NCI-H1436 (cell line): ENCODE results near the gene ARHGEF1.

ENCODE experiments used
- DNase-seq: peaks from one replicate; lab custom pipeline; 2025; lab: John Stamatoyannopoulos, UW

Gene ARHGEF1, protein sequence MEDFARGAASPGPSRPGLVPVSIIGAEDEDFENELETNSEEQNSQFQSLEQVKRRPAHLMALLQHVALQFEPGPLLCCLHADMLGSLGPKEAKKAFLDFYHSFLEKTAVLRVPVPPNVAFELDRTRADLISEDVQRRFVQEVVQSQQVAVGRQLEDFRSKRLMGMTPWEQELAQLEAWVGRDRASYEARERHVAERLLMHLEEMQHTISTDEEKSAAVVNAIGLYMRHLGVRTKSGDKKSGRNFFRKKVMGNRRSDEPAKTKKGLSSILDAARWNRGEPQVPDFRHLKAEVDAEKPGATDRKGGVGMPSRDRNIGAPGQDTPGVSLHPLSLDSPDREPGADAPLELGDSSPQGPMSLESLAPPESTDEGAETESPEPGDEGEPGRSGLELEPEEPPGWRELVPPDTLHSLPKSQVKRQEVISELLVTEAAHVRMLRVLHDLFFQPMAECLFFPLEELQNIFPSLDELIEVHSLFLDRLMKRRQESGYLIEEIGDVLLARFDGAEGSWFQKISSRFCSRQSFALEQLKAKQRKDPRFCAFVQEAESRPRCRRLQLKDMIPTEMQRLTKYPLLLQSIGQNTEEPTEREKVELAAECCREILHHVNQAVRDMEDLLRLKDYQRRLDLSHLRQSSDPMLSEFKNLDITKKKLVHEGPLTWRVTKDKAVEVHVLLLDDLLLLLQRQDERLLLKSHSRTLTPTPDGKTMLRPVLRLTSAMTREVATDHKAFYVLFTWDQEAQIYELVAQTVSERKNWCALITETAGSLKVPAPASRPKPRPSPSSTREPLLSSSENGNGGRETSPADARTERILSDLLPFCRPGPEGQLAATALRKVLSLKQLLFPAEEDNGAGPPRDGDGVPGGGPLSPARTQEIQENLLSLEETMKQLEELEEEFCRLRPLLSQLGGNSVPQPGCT

DNA sequence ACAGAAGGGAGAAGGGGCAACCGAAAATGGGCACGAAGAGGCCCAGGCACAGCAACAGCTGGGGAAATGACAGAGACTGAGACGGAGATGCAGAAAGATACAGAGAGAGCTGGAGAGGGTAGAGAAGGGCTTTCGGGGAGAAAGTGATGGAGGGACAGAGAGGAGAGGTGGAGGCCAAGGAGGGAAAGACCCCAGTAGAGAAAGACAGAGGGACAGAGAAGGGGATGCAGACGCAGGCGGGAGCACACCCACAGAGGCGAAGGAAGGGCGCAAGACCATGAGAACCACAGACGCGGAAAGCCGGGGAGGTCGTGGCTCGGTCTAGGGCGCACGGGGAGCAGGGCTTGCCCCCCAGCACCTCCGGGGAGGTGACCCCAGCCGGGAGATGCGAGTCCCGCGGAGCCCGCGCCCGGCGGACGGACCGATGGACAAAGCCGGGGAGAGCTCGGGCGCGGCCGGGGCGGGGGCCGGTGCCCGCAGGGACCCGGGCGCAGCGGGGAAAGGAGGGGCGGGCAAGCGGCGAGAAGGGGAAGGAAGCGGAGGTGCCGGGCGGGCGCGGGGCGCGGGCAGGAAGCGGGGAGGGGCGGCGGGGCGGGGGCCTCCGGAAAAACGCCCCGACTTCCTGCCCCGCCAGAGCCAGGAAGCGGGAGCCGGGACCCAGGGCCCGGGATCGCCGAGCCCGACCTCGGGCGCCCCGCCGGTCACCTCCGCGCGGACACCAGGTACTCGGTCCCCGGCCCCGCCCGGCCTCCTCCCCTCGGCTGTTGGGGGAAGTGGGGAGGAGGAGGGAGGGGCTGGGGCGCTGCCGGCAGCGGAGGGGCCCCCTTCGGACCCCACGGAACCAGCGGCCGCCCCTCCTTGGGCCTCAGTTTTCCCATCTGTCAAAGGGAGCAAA is at the start of gene ARHGEF1:
Gene ARHGEF1, plus strand, starts transcription at position 617 of the 895 bp plus-strand sequence. CDS start 4,899 bp downstream, outside the sequence.
- DNase-seq: no peak

DNA sequence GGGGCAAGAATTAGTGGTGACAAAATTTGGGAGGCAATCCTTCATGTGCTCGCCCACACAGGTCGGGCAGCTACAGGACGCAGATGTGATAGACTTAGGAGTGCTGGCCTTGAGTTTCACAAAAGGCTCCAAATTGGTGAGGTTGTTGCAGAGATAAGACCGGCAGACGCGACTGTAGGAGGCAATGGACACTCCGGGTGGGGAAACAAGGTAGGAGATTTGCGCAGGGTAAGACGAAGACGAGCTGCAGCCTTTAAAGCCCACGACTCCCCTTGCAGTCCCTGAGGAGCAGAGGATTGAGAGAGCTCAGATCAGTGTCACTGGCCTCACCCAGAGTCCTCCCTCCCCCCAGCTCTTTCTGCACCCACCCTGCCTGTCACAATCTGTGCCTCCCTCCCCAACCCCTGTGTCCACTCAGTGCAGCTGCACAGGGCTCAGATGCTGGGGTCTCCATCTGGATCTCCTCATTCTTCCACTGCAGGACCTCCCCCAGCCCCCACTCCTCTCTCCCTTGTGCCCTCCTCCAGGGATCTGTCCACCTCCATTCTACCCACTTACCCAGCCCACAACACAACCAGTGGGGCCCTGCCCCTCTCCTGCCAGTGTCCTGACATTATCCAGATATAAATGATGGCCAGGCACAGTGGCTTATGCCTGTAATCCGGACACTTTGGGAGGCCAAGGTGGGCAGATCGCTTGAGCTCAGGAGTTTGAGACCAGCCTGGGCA is 44.8 kb upstream of the ARHGEF1 start:
- no peak for DNase-seq

DNA sequence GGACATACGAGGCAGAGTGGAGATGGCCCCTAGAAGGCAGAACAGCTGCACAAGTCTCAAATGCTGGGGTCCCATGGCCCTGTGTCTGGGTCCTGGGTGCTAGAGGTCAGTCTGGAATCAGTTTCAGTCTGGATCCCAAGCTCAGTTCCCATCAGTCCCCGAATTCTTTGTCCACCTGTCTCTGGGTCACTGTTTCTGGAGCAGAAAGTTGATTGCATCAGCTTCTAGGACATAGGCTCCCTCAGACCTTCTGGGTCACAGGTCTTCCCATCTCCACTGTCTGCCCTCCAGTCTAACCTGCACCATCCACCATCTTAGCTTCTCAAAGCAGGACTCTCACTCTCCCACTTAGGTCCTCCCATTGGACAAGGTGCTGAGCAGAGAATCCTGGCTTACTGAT is 43.8 kb upstream of the ARHGEF1 start:
- no peak for DNase-seq

DNA sequence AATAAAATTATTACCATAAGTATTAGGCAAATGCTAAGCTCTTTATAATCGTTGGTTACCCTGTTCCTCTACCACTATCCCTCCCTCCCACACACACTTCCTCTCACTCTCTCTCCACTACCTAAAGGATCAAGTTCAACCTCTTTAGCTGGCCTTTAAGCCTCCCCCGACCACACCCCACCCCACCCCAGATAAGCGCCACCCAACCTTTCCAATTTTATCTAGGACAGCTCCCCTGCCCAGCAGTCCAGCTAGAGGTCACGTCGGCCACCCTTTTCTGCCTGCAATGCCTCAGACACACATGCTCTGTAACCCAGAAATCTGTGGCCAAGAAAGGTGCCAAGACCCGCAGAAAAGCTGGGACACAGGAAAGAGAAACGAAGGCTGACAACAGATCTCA is 39.6 kb upstream of the ARHGEF1 start:
- DNase-seq: no peak

DNA sequence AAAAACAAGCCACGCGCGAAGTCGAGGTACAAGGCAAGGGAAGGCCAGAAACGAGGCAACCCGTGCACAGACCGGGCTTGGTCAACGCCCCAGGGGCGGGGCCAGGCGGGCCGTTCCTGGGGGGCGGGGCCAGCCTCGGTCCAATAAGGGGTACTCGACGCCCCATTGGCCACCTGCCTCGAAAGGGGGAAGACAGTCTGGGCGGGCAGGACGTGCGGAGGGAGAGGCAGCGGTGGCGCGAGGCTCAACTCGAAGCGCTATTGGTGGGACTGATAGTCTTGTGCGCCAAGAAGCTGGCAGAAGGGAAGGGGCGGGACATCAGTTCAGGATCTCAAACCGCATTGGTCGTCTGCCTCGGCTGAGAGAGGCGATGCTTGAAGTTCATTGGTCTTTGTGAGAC is 38.4 kb upstream of the ARHGEF1 start, which contains the start of gene LYPD4:
Gene LYPD4, minus strand, starts transcription at position 83 of the 400 bp plus-strand sequence. CDS start 5,398 bp downstream, outside the sequence.
- DNase-seq: no peak

DNA sequence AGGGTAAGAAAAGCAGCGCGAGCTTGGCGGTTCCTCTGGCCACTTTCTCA is 38.2 kb upstream of the ARHGEF1 start, which contains the start of gene DMRTC2:
Gene DMRTC2, plus strand, starts transcription at position 42 of the 50 bp plus-strand sequence. CDS start 2,387 bp downstream, outside the sequence.
- DNase-seq: no peak

DNA sequence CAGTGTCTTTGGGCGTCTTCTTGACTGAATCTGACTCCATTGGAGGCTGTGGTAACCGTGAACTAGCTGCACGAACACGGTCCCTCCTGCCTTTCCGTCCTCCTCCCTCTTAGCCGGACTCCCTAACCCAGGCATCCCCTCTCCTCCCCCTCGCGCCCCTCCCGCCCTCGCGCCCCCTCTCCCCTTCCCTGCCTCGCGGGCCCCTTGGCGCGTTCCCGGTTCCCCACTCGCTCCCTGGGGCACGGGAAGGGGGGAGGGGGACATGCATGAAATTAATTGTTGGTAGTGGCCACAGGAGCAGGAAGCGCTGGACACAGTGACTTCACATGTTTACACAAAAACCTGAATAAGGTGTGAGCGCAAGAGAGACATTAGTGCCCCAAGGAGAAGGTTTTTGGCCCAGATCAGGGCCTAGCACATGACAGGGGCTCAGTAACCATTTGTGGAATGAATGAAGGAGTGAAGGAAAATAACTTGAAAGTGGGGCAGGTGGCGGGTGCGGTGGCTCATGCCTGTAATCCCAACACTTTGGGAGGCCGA is 37.9 kb upstream of the ARHGEF1 start:
- DNase-seq: no peak

DNA sequence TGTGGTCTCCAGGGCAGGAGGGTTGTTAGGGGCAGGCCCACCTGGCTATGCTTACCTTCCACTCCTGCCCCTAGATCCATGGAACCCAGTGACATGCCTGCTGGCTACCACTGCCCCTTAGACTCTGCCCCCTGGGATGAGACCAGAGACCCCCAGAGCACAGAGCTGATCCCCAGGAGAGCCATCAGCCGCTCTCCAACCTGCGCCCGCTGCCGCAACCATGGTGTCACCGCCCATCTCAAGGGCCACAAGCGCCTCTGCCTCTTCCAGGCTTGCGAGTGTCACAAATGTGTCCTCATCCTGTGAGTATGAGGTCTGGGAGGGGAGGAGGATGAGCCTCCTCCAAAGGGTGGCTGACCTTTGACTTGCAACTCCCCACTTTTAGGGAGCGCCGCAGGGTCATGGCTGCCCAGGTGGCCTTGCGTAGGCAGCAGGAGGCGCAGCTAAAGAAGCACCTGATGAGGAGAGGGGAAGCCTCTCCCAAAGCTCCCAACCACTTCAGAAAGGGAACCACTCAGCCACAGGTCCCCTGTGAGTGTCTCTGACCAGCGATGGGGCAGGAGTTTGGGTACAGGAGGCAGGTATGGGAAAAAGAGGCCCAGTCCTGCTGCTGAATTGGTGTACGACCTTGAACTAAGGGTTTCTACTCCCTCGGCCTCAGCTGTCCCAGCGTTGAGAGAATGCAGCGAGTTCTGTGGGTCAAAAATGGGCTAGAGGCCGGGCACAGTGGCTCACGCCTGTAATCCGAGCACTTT is 35.5 kb upstream of the ARHGEF1 start:
- DNase-seq: no peak

DNA sequence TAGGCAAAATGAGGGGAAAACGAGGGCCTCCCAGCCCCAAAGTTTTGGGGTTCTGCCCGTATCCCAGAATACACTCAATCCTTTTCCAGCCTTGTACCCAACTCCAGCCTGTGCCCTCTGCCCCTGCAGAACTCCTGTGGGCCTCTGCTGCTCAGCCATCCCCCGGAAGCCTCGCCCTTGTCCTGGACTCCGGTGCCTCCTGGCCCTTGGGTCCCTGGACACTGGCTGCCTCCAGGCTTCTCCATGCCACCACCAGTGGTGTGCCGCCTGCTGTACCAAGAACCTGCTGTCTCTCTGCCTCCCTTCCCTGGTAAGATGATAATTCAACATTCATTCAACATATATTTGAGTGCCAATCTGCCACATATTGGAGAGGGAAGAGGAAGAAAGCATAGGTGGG is 34.3 kb upstream of the ARHGEF1 start:
- no peak for DNase-seq

DNA sequence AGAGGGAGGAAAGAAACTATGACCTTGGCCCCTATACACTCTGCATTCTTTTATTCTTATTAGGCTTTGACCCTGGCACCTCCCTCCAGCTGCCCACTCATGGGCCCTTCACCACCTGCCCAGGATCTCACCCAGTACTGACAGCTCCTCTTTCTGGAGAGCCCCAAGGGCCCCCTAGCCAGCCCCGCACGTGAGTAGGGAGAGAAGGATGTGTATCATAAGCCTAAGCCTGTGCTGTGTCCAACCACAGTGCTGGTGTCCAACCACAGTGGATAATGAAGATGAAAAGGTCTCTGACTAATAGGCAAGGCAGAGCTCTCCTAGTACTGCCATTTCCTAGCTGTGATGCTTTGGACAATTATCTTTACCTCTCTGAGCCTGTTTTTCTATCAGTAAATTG is 33.9 kb upstream of the ARHGEF1 start:
- no peak for DNase-seq

DNA sequence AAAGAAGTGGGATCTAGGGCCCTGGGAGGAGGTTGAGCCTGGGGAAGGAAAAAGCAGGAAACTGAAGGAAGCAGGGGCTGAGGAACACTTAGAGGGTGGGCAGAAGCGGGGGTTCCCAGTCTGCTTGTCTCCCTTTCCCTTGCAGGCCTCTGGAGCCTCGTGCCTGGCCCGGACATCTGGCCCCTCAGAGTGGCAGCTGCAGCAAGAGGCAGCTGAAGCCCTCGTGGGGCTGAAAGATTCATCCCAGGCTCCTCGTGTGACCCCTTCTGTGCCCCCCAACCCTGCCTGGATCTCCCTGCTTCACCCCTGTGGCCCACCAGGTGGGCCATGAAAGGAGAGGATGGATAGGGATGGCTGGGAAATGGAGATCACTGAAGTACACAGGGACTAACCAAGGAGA is 32.6 kb upstream of the ARHGEF1 start:
- DNase-seq: no peak

DNA sequence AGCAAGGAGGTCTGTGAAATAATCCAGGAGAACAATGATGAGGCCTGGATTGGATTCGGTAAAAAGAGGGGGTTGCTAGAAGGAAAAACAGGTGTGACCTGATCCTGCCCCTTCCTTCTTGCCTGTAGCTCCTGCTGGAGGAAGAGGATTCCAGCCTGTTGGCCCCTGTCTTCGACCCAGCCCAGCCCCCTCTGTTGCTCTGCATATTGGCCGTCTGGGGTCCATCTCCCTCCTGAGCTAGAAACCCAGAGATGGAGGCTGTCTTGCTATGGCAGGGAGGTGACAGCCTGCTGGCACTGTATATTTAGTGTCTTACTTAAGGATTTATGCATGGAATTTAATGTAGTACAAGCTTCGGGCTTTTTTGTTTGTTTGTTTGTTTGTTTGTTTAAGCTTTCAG is 31.5 kb upstream of the ARHGEF1 start:
- no peak for DNase-seq

DNA sequence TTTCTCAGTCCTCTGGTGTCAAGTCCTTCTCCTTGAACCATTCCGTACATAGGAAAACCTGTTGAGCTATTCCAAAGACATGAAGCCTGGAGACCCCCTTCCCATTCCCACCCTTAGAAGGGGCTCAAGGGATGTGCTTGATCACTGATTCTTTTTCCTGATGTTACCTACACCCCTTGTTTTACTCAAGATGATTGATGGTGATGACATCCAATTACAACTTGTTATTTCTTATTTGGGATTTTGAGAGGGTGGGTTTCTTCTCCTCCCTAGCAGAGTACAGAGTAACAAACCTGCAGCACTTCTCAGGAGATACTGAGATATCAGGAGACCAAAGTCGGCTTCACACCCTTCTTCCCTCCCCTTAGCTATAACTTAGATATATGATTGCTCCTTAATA is 29.6 kb upstream of the ARHGEF1 start:
- no peak for DNase-seq

DNA sequence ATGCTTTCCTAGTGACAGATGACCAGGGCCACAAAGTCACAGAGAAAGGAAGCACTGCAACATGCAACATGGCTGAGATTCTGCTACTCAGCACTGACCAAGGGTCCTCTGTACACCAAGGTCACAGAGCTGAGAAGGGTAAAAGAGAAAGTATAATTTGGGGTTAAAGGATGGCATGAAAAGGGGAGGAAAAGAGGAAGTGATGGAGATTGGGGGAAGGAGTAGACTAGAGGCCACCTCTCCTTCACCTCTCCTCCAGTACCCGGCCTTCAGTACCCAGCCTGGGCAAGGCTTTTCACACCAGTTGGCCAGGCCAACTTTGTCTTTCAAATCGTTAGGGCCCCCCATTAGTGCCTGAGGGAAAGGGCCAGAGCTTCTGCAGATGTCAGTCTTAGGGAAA is 29.2 kb upstream of the ARHGEF1 start:
- no peak for DNase-seq

DNA sequence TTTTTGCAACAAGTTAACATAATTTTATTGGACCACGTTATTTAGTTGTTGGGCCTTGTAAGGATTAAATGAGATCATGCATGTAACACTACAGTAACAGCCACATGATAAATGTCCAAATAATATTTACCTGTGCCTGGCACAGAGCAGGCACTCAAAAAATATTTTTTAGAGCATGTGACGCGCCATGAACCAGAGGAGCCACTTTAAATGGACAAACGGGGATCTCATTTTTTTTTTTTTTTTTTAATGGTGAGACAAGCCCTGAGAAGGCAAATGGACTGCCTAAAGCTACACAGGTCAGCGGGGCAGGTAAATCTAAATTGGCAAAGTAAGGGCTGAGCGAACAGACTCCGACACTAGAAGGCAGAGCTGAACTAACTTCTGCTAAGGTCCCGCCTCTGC is 23.8 kb upstream of the ARHGEF1 start:
- DNase-seq: no peak

DNA sequence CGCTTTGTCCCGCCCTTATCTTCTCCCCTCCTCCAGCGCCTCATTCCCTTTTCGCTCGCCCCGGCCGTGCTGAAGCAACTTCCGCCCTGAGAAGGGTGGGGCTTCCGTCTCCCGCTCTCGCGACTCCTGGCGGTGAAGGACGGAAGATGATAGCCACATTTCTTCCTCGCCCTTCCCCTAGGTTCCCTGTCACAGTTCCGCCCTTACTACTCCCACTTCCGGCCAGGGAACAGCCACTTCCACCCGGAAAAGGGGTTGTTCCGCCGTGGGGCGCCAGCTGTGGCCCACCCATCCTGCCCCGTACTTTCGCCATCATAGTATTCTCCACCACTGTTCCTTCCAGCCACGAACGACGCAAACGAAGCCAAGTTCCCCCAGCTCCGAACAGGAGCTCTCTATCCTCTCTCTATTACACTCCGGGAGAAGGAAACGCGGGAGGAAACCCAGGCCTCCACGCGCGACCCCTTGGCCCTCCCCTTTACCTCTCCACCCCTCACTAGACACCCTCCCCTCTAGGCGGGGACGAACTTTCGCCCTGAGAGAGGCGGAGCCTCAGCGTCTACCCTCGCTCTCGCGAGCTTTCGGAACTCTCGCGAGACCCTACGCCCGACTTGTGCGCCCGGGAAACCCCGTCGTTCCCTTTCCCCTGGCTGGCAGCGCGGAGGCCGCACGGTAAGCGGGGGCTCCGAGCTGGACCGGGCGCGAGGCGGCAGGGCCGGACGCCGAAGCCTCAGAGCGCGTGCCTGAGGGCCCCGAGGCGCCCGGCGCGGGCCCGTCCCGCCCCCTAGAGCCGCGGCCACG is 23.2 kb upstream of the ARHGEF1 start, which contains the start of gene RPS19:
Gene RPS19, plus strand, starts transcription at position 638 of the 801 bp plus-strand sequence. CDS start 520 bp downstream, outside the sequence.
- peak; percentile 98 for DNase-seq

DNA sequence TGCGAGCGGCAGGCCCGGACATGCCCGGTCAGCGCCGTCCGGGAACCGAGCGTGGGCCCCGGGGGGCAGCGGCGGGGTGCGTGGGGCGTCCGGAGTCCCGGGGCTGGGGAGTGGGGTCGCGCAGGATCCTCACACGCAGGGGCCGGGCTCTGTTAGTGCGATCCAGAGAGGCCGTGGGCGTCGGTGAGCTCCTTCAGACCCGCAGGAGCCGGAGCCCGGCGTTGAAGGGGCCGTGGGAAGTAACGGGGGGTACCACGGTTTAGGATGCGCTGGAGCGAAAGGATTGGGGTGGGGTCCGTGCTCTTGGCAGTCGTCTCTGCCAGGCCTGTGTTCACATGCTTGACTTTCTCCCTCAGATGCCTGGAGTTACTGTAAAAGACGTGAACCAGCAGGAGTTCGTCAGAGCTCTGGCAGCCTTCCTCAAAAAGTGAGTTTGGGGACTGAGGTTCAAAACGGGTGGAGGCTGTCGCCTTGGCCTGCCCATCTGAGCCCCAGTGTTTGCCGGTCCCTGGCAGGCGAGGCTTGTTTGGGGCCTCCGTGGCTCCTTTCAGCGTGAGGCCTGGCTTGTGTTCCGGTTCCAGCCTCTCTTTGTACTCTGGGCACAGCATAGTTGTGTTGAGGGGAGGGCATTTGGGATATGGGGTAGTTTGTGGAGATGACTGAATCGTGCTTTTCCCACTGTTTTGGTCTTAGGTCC is 22.4 kb upstream of the ARHGEF1 start:
- no peak for DNase-seq

DNA sequence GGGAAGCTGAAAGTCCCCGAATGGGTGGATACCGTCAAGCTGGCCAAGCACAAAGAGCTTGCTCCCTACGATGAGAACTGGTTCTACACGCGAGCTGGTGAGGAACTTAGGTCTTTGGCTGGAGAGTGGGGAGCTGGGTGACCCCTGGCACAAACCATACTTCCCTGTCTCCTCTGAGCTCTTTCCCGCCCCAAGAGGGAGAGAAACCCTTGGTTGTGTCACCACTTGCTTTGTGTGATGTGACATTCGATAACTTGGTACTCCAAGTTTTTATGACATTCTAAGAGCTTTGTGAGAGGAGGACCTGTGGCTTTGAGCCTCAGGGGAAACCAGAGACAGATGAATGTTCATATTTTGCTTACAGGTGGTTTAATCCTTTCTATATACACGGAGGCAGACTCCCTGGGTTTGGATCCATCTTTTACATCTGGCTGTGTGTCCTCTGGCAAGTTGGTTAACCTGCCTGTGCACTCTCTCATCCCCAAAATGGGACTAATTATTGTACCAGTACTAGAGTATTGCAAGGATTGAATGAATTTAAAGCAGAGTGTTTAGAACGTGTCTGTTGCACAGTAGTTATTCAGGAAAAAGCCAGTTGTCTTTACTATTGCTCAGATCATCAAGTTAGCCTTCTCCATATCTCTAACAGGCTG is 21.7 kb upstream of the ARHGEF1 start:
- no peak for DNase-seq

DNA sequence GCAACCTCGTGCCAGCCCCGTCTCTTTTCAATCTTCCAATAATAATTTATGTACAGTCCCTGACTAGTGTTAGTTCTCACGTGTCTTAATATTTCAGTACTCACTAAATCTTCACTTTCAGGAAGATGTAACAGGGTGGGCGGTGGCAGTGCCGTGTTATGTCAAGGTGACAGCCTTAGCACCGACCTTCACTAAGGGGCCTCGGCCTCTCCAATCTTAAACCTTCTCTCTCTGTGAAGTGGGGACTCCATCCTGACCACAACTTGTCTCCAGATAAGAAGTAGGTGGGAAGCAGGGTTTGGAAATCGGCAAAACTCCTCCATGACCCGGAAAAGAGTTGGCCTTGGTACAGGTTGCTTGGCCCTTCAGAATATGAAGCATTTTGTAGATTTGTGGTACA is 21.1 kb upstream of the ARHGEF1 start:
- DNase-seq: no peak
